Measurements from ENCODE around the gene ADGRF3. TPM values are rescaled to one million over a fixed set of nuclear protein-coding genes. Genes with fewer than 3 reads are reported as not detected.

Gene ADGRF3
- total and polyA plus RNA-seq, 2 of the 13 experiments (the other 11 are each of a cell fraction or from before 2014, with no cell fraction given), result 0.40 to 1.5 TPM

- TF ChIP-seq SAP130 (CRISPR knock-in tag; IDR thresholded peaks at IDR 0.05; ENCODE audit: low read depth) (no peak; the same call in none of the 2 replicates), RARG (CRISPR knock-in tag; IDR thresholded peaks at IDR 0.05; ENCODE audit: low read depth) (no peak), STAG1 (CRISPR knock-in tag; IDR thresholded peaks at IDR 0.05) (no peak), ZNF740 (CRISPR knock-in tag; IDR thresholded peaks at IDR 0.05) (no peak), ZNF547 (CRISPR knock-in tag; IDR thresholded peaks at IDR 0.05) (no peak), MBNL3 (CRISPR knock-in tag; conservative IDR thresholded peaks at IDR 0.05) (no peak), NFIC (IDR thresholded peaks at IDR 0.05; ENCODE audit: low read length) (no peak), SRSF9 (IDR thresholded peaks at IDR 0.05; ENCODE audit: borderline replicate concordance, insufficient read depth, low read depth, low read length, poor library complexity, severe bottlenecking) (no peak), ZFX (CRISPR knock-in tag; IDR thresholded peaks at IDR 0.05; ENCODE audit: low read depth) (peak; percentile 48; the same call in 1 of the 2 replicates), RNF2 (conservative IDR thresholded peaks at IDR 0.05; ENCODE audit: low read depth) (no peak), U2AF2 (IDR thresholded peaks at IDR 0.05; ENCODE audit: low read depth, low read length) (no peak), MAX (IDR thresholded peaks at IDR 0.05) (peak; percentile 42; the same call in 1 of the 2 replicates), ZNF430 (CRISPR knock-in tag; IDR thresholded peaks at IDR 0.05) (no peak), ZNF350 (CRISPR knock-in tag; IDR thresholded peaks at IDR 0.05; ENCODE audit: borderline replicate concordance, low read depth) (no peak), TMF1 (CRISPR knock-in tag; IDR thresholded peaks at IDR 0.05; ENCODE audit: low read depth) (no peak), RFXAP (CRISPR knock-in tag; IDR thresholded peaks at IDR 0.05; ENCODE audit: borderline replicate concordance) (0 out of 2 replicates have a peak, but pooled peaks have one; percentile 32), FOXK2 (IDR thresholded peaks at IDR 0.05) (no peak)
- TF ChIP-seq, protein P1, sequence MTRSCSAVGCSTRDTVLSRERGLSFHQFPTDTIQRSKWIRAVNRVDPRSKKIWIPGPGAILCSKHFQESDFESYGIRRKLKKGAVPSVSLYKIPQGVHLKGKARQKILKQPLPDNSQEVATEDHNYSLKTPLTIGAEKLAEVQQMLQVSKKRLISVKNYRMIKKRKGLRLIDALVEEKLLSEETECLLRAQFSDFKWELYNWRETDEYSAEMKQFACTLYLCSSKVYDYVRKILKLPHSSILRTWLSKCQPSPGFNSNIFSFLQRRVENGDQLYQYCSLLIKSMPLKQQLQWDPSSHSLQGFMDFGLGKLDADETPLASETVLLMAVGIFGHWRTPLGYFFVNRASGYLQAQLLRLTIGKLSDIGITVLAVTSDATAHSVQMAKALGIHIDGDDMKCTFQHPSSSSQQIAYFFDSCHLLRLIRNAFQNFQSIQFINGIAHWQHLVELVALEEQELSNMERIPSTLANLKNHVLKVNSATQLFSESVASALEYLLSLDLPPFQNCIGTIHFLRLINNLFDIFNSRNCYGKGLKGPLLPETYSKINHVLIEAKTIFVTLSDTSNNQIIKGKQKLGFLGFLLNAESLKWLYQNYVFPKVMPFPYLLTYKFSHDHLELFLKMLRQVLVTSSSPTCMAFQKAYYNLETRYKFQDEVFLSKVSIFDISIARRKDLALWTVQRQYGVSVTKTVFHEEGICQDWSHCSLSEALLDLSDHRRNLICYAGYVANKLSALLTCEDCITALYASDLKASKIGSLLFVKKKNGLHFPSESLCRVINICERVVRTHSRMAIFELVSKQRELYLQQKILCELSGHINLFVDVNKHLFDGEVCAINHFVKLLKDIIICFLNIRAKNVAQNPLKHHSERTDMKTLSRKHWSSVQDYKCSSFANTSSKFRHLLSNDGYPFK (CRISPR knock-in tag; IDR thresholded peaks at IDR 0.05; ENCODE audit: borderline replicate concordance), result no peak; the same call in 1 of the 2 replicates
- TF ChIP-seq, protein P2, sequence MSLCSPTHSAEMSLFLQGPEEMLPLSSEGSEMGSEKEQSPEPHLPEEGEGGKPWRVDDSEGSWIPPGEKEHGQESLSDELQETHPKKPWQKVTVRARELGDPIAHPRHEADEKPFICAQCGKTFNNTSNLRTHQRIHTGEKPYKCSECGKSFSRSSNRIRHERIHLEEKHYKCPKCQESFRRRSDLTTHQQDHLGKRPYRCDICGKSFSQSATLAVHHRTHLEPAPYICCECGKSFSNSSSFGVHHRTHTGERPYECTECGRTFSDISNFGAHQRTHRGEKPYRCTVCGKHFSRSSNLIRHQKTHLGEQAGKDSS (CRISPR knock-in tag; IDR thresholded peaks at IDR 0.05; ENCODE audit: borderline replicate concordance, low read depth), result no peak
- TF ChIP-seq, protein P3, sequence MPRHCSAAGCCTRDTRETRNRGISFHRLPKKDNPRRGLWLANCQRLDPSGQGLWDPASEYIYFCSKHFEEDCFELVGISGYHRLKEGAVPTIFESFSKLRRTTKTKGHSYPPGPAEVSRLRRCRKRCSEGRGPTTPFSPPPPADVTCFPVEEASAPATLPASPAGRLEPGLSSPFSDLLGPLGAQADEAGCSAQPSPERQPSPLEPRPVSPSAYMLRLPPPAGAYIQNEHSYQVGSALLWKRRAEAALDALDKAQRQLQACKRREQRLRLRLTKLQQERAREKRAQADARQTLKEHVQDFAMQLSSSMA (CRISPR knock-in tag; IDR thresholded peaks at IDR 0.05), result no peak
- TF ChIP-seq, protein P4, sequence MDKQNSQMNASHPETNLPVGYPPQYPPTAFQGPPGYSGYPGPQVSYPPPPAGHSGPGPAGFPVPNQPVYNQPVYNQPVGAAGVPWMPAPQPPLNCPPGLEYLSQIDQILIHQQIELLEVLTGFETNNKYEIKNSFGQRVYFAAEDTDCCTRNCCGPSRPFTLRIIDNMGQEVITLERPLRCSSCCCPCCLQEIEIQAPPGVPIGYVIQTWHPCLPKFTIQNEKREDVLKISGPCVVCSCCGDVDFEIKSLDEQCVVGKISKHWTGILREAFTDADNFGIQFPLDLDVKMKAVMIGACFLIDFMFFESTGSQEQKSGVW (CRISPR knock-in tag; IDR thresholded peaks at IDR 0.05; ENCODE audit: borderline replicate concordance), result no peak
Observed at GRCh38 chr2:26298638-26299393, 47.8 kb downstream of the ADGRF3 start (continued).
